Measurements from ENCODE around the gene AOAH.
"Not testable (repeated sequence)": the region's sequence is repeated elsewhere in the genome, so short reads cannot be mapped to it uniquely, and the experiment has no call there.

Gene AOAH

GRCh38 chr7:36472141-36472729 is 252.1 kb downstream of the AOAH start:
- Histone ChIP-seq H3K27ac (replicated peaks) (no peak overlapping the region), H3K4me3 (replicated peaks; ENCODE audit: insufficient read depth, low read length) (no peak overlapping the region), H3K27me3 (ENCODE audit: insufficient read depth, poor library complexity, severe bottlenecking) (no peaks in the 10 kb centered on the region)
- no peak for DNase-seq (ENCODE audit: low read depth in 1 of 2, low spot score in 1 of 2)
- TF ChIP-seq REST (IDR thresholded peaks at IDR 0.05; ENCODE audit: insufficient replicate concordance, low read depth) (no peak), CTCF (IDR thresholded peaks at IDR 0.05; ENCODE audit: insufficient read depth, low read length) (no peak), POLR2AphosphoS5 (IDR thresholded peaks at IDR 0.05; ENCODE audit: low read depth) (no peak), SPI1 (IDR thresholded peaks at IDR 0.05; ENCODE audit: borderline replicate concordance, low read depth) (no peak)

- H3K27ac ChIP-seq (replicated peaks): no peak overlapping the region
- TF ChIP-seq CTCF (IDR thresholded peaks at IDR 0.05; ENCODE audit: insufficient read depth, low read length) (no peak), REST (IDR thresholded peaks at IDR 0.05; ENCODE audit: insufficient replicate concordance, low read depth) (no peak), GABPA (IDR thresholded peaks at IDR 0.05; ENCODE audit: low read depth) (no peak), POLR2AphosphoS5 (IDR thresholded peaks at IDR 0.05; ENCODE audit: low read depth) (no peak), SPI1 (IDR thresholded peaks at IDR 0.05; ENCODE audit: borderline replicate concordance, low read depth) (no peak)
- DNase-seq (ENCODE audit: low read depth in 1 of 2, low spot score in 1 of 2): no peak
- no peak overlapping the region for H3K4me3 ChIP-seq (replicated peaks; ENCODE audit: insufficient read depth, low read length)
- H3K27me3 ChIP-seq (ENCODE audit: insufficient read depth, poor library complexity, severe bottlenecking): no peaks in the 10 kb centered on the region
Measured at GRCh38 chr7:36469236-36469635, 255.1 kb downstream of the AOAH start.

GRCh38 chr7:36468370-36469101 is 255.8 kb downstream of the AOAH start:
- TF ChIP-seq CTCF (IDR thresholded peaks at IDR 0.05; ENCODE audit: insufficient read depth, low read length) (no peak), SPI1 (IDR thresholded peaks at IDR 0.05; ENCODE audit: borderline replicate concordance, low read depth) (no peak), REST (IDR thresholded peaks at IDR 0.05; ENCODE audit: insufficient replicate concordance, low read depth) (no peak), GABPA (IDR thresholded peaks at IDR 0.05; ENCODE audit: low read depth) (no peak), POLR2AphosphoS5 (IDR thresholded peaks at IDR 0.05; ENCODE audit: low read depth) (no peak)
- Histone ChIP-seq H3K4me3 (replicated peaks; ENCODE audit: insufficient read depth, low read length) (no peak overlapping the region), H3K27me3 (ENCODE audit: insufficient read depth, poor library complexity, severe bottlenecking) (no peaks in the 10 kb centered on the region), H3K27ac (replicated peaks) (no peak overlapping the region)
- no peak for DNase-seq (ENCODE audit: low read depth in 1 of 2, low spot score in 1 of 2)

- DNase-seq (ENCODE audit: low read depth in 1 of 2, low spot score in 1 of 2); H3K27ac ChIP-seq (replicated peaks); H3K4me3 ChIP-seq (replicated peaks; ENCODE audit: insufficient read depth, low read length); H3K27me3 ChIP-seq (ENCODE audit: insufficient read depth, poor library complexity, severe bottlenecking): not testable (repeated sequence)
Measured at GRCh38 chr7:36466001-36466400, 258.3 kb downstream of the AOAH start.
